ENCODE results near the gene SERPINC1.

GRCh38 chr1:173946380-173946921, 29.3 kb upstream of the SERPINC1 start:
- TF ChIP-seq CTCF (IDR thresholded peaks at IDR 0.05; ENCODE audit: insufficient read depth, low read depth, low read length) (no peak), EZH2 (IDR thresholded peaks at IDR 0.05; ENCODE audit: insufficient read depth, low read length) (no peak)
